H4 (cell line): Measurements from ENCODE around the gene SH3GL1. TPM values are rescaled to one million over a fixed set of nuclear protein-coding genes. Genes with fewer than 3 reads are reported as not detected.

Experiments used
- DNase-seq: peaks from one replicate; pipeline ENCODE4 v3.0.0-alpha.2; 2015; ENCODE audit warnings: low spot score
- total RNA-seq: library from RNA; depleted of rRNA; stranded (reverse); fragments of >200 nt; shearing (Covaris generic); gene quantifications from 2 replicates; pipeline ENCODE4 v1.2.3, GENCODE V29; 2014

SH3GL1 gene
- total RNA-seq, 1 experiment from 2014 or later, result 34.1 TPM

DNA sequence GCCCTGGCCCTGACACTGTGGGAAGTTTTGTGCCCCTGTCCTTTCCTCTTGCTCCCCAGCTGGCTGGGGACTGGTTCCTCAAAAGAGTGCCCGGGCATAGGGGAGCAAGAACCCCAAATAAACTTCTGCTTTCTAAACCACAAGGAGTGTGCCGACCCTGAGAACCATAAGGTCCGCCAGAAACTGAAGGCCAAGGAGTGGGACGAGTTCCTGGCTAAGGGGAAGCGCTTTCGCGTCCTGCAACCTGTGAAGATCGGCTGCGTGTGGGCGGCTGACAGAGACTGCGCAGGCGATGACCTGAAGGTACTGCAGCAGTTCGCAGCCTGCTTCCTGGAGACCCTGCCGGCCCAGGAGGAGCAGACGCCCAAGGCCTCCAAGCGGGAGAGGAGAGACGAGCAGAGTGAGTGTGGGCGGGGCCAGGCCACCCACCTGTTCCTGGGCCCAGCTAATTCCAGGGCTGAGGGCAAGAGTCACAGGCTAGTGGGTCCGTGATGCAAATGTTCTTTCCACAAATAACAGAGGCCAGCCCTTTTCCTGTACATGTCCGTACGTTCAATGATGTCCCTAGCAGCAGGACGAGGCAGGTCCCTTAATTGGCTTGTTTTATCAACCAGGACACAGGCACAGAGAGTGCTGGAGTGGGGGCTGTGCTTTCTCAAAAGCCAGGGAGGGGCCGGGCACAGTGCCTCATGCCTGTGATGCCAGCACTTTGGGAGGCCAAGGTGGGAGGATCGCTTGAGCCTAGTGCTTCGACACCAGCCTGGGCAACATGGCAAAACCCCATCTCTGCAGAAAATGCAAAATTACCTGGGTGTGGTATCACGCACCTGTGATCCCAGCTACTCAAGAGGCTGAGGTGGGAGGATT is 31.7 kb upstream of the SH3GL1 start:
- no peak for DNase-seq

GRCh38 chr19:4431296-4431695 is 30.9 kb upstream of the SH3GL1 start:
- no peak for DNase-seq

- no peak for DNase-seq
Observed at GRCh38 chr19:4430760-4431159, 30.4 kb upstream of the SH3GL1 start.

DNA sequence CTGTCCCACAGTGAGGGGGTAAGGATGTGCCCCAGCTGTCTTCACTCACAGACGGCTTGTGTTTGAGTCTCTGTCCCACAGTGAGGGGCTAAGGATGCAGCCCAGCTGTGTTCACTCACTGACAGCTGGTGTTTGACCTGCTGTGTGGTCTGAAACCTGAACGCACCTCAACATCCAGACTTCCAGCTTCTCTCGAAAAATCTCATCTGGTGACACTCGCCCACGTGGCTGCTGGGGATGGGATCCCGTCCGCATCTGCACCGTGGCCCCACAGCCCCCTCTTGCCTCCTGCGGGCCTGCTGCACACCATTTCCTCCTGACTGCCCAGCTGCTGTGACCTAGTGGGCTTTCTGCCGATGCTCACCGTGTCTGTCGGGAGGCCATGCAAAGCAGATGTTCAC is 29.4 kb upstream of the SH3GL1 start:
- DNase-seq, result no peak

DNA sequence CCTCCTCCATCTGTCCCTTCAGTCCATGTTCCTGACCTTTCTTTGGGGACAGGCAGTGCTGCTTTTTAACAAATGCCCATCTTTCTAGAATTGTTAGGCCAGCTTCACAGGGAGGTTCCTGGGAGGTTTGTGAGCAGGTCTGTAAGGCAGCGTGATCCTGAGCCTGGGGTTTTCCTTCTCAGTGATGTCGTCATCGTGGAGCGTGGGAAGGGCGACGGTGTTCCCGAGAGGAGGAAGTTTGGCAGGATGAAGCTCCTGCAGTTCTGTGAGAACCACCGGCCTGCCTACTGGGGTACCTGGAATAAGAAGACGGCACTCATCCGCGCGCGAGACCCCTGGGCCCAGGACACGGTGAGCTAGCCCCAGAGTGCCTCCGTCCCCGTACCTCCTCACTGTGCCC is 28.9 kb upstream of the SH3GL1 start:
- no peak for DNase-seq

DNA sequence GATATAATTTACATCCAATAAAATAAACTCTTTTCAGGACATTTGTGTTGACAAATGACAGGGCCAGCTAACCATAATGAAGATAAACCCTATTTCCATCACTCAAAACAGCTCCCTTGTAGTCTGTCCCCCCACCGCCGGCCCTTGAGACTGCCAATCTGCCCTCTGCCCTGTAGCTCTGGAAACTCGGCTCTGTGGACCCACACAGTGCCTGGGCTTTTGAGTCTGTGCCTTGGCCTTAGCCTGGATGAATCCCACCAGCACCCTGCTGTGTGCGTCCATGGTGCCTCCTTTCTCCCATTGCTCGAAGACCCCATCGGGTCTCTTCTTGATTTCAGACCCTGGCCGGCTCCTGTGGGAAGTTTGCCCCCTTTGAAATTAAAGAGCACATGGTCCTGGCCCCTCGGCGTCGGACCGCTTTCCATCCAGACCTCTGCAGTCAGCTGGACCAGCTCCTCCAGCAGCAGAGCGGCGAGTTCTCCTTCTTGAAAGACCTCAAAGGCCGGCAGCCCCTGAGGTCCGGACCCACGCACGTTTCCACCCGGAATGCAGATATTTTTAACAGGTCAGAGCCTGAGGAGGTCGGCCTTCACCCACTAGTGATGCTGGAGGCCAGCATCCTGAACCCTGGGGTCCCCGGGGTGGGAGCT is 28.1 kb upstream of the SH3GL1 start:
- DNase-seq, result no peak

DNA sequence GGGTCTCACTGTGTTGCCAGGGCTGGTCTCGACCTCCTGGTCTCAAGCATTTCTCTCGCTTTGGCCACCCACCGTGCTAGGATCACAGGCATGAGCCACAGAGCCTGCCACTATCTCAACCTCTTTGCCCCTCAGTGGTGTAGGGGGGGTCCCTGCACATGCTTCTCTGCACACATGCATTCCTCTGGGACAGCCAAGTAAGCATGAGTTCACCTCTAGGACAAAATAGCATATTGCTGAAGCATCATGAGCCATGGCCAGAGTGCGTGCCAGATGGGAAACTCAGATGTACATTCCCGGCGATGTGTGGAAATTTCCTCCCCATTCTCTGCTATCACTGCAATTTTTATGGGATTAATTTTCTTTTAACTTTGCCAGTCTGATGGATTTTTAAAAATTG is 25.2 kb upstream of the SH3GL1 start:
- DNase-seq, result no peak

DNA sequence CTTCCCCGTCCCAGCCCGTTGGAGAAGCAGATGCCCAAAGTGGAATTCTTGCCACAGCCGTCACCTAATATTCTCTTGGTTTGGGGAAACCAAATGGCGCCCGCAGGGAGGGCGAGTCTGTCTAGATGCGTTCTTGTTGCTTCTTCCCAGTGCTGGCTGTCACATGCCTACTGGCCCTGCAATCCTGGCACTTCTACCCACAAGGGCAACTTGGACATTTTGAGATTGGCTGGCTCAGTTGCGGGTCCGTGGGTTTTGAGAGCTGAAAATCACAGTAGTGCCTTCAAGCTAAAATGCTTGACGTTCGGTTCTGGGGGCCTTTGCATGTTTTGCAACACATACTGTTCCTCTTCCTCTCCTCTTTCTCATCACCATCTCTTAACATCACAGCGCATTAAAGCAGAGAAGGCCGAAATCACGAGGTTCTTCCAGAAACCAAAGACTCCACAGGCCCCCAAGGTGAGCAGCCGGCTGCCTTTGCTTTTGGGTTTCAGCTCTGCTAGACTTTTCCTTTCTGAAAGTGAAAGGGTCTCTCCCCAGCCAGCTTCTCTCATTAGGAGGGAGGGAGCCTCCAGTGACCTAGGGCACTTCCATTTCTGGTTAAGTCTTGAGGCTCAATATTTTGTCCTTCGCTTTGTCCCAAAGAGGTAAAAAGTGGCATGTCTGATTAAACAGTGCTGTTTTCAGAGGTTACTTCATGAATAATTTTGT is 23.2 kb upstream of the SH3GL1 start:
- no peak for DNase-seq

- no peak for DNase-seq
Observed at GRCh38 chr19:4416268-4416667, 15.9 kb upstream of the SH3GL1 start.

DNA sequence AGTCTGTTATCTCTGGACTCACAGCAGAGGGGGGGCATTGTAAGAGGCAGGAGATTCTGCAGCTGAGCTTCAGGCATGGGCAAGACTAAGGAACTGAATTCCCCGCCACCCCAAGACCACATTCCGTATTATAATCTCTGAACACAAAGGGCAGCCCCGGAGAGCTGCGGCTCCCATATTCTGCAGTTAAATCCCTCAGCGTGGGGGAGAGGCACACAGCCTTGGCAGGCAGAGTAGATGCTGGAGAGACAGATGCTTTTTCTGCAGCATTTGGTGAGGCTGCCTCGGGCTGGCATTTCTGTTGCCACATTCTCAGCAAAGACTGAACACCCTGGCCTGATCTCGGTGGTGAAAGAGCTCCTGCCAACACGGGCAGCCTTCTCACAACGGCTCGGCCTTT is 15.0 kb upstream of the SH3GL1 start:
- no peak for DNase-seq

DNA sequence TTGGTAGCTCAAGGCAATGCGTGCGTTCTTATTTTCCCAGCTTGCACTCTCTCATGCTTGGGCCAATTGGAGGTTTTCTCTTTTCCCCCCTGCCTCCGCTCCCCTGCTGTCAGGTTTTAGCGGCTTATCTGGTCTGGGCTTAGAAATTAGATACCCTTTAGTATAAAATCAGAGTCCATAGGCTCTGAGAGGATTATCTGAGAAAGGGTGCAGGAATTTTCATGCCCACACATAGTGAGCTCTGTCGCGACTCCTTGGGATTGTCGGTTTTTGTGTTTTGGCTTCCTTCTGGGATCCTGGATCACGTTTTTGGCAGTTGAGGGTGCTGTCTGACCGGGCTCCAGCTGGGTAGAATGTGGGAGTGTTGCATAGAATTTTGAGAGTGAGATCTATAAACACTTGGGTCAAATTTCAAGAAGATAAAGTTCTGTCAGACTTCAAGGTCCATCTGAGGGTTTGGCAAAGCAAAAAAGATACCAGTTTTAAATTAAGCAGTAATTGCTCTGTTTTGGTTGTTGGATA is 14.5 kb upstream of the SH3GL1 start:
- no peak for DNase-seq

DNA sequence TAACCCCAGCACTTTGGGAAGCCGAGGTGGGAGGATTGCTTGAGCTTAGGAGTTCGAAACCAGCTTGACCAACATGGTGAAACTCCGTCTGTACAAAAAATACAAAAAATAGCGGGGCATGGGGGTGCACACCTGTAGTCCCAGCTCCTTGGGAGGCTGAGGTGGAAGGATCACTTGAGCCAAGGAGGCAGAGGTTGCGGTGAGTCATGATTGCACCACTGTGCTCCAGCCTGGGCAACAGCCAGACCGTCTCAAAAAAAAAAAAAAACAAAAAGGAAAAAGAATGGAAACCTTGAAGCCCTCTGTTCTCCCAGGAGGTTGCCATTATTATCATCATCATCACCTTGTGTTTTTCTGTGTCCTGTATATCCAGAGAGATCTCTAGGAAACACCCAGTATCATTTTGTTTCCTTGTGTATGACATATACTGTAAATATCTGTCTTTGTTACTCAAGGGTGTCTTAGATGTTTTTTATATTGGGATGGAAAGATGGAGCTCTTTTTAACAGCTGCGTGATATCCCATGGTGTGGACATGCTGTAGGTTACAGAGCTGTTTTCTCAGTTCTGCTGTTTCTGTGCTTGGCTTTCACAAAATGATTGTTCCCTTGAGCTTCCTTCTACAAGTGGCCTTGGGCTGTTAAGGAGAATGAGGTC is 13.9 kb upstream of the SH3GL1 start:
- DNase-seq, result no peak

GRCh38 chr19:4413588-4413987 is 13.2 kb upstream of the SH3GL1 start:
- no peak for DNase-seq

DNA sequence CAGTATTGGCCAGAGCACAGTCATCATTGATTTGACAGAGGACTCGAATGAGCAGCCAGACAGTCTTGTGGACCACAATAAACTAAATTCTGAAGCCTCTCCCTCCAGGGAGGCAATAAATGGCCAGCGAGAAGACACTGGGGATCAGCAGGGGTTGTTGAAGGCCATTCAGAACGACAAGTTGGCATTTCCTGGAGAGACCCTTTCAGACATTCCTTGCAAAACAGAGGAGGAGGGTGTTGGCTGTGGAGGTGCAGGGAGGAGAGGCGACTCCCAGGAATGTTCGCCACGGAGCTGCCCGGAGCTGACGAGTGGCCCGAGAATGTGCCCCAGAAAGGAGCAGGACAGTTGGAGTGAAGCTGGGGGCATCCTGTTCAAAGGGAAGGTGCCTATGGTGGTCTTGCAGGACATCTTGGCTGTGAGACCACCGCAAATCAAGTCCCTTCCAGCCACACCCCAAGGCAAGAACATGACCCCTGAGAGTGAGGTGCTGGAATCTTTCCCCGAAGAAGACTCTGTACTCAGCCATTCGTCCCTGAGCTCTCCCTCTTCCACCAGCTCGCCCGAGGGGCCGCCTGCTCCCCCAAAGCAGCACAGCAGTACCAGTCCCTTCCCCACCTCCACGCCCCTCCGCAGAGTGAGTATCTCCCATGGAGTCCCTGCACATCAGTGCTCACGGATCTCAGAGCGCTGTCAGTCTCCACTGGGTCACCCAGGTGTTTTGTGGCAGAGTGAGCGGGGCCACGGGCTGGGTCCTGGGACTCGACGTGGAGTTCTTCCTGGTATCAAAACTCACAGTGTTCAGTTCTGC is 9.0 kb upstream of the SH3GL1 start:
- no peak for DNase-seq

GRCh38 chr19:4406626-4407025 is 6.3 kb upstream of the SH3GL1 start:
- DNase-seq, result no peak

GRCh38 chr19:4405977-4406376 is 5.6 kb upstream of the SH3GL1 start:
- DNase-seq, result no peak

GRCh38 chr19:4403005-4403761 is 2.8 kb upstream of the SH3GL1 start:
- no peak for DNase-seq

DNA sequence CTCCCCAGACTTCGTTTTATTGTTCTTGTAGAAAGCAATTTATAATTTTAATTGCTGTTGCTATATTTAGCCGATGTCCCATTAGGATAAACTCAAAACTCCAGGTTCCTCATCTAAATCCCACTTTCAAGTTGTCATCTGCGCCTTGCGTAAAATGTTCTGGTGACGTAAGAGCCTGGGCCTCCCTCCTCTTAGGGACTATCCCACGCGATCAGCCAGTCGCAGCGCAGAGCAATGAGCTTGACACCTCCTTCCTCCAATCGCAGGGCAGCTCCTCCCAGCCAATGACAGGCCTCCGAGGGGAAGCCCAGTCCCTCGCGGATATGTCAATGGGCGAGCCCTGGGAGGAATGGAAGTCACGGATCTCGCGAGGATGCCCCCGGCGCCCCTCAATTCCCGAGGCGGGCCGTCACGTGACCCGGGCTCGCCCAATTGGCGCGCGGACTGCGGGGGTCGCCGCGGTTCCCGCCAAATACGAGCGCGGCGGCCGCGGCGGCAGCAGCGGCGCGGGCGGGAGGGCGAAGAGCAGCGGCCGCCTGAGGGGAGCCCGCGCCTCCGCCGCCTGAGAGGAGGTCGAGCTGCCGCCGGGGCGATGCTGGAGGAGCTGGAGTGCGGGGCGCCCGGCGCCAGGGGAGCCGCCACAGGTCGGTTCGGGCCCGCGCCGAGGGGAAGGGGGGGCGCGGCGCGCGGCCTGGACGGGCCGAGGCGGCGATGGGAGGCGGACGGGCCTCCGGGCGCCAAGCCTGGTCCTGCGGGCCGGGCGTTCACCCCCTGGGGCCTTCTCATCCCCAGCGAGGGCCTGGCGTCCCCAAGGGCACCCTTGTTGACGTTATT is 2.0 kb upstream of the SH3GL1 start, which contains the start of gene CHAF1A:
Gene CHAF1A, plus strand, starts transcription at position 470 of the 834 bp plus-strand sequence. Its CDS starts 123 bp downstream, at position 593.
- DNase-seq, result peak; percentile 100

- no peak for DNase-seq
Observed at GRCh38 chr19:4401769-4402170, 1.4 kb upstream of the SH3GL1 start.
